Smooth muscle cell (in vitro differentiated cells): ENCODE measurements around the gene TRIM26. TPM values are rescaled to one million over a fixed set of nuclear protein-coding genes. Genes with fewer than 3 reads are reported as not detected.

Experiments
- DNase-seq: peaks from one replicate; lab custom pipeline; 2025; ENCODE audit not compliant: unreplicated experiment; lab: John Stamatoyannopoulos, UW
- H2AFZ ChIP-seq: fragments of 200-600 bp; sonication (generic); 2 replicates; pipeline ENCODE4 v1.6.0; 2016; ENCODE audit warnings: antibody characterized with exemption, low read depth, mild to moderate bottlenecking
- H3F3A ChIP-seq: fragments of 200-600 bp; sonication (generic); 2 replicates; pipeline ENCODE4 v1.6.0; 2017; ENCODE audit warnings: antibody characterized with exemption, low read depth
- H3K27ac ChIP-seq: fragments of 200-600 bp; sonication (generic); 2 replicates; pipeline ENCODE4 v1.5.1; 2016; ENCODE audit warnings: low read depth, mild to moderate bottlenecking
- H3K27me3 ChIP-seq: fragments of 200-600 bp; sonication (generic); 2 replicates; pipeline ENCODE4 v1.6.1; 2016; ENCODE audit warnings: low read depth, mild to moderate bottlenecking
- H3K36me3 ChIP-seq: fragments of 200-600 bp; sonication (generic); 2 replicates; pipeline ENCODE4 v1.5.1; 2016; ENCODE audit warnings: low read depth
- H3K4me1 ChIP-seq: fragments of 200-600 bp; sonication (generic); 2 replicates; pipeline ENCODE4 v1.5.1; 2016; ENCODE audit warnings: low read depth
- H3K4me2 ChIP-seq: fragments of 200-600 bp; sonication (generic); 2 replicates; pipeline ENCODE4 v1.6.0; 2016; ENCODE audit warnings: mild to moderate bottlenecking
- H3K4me3 ChIP-seq: fragments of 200-600 bp; sonication (generic); 2 replicates; pipeline ENCODE4 v1.5.1; 2016; ENCODE audit warnings: mild to moderate bottlenecking
- H3K79me2 ChIP-seq: fragments of 200-600 bp; sonication (generic); 2 replicates; pipeline ENCODE4 v1.6.0; 2016; ENCODE audit warnings: low read depth, mild to moderate bottlenecking
- H3K9ac ChIP-seq: fragments of 200-600 bp; sonication (generic); 2 replicates; pipeline ENCODE4 v1.6.0; 2016; ENCODE audit warnings: low read depth
- H3K9me3 ChIP-seq: fragments of 200-600 bp; sonication (generic); replicated peaks from 2 replicates; pipeline ENCODE4 v1.5.1; 2016; ENCODE audit warnings: low read depth
- H4K20me1 ChIP-seq: fragments of 200-600 bp; sonication (generic); 2 replicates; pipeline ENCODE4 v1.6.0; 2016; ENCODE audit warnings: low read depth
- CTCF ChIP-seq: fragments of 200-600 bp; sonication (generic); IDR thresholded peaks from 2 replicates; pipeline ENCODE4 v1.5.1; 2017; ENCODE audit warnings: borderline replicate concordance, mild to moderate bottlenecking, antibody characterized with exemption; ENCODE audit not compliant: insufficient read depth, poor library complexity, severe bottlenecking
- WGBS: methylation state at CpG from one replicate; pipeline ENCODE4 v1.1.7; 2016; ENCODE audit warnings: low lambda C conversion rate; 5-methylcytosine and 5-hydroxymethylcytosine counted together
- polyA plus RNA-seq: library from polyadenylated mRNA; unstranded; fragments of >200 nt; fragmentation: Nextera tagmentation; extraction: Ambion mirVana; gene quantifications from 2 replicates; pipeline ENCODE4 v1.2.1, GENCODE V29; 2016
- total RNA-seq: library from RNA; depleted of rRNA; stranded (reverse); fragments of >200 nt; gene quantifications from 2 replicates; pipeline ENCODE4 v1.2.3, GENCODE V29; 2014

The TRIM26 gene
- total and polyA plus RNA-seq, 2 experiments from 2014 or later = 17.1 to 21.3 TPM

GRCh38 chr6:30178837-30179236 is 34.4 kb downstream of the TRIM26 start:
- Histone ChIP-seq H3F3A (no peaks in the 10 kb centered on the region), H3K36me3 (no peaks in the 10 kb centered on the region), H3K4me2 (no peak overlapping the region), H3K4me1 (no peaks in the 10 kb centered on the region), H3K9me3 (no peaks in the 10 kb centered on the region), H3K27ac (no peak overlapping the region), H3K9ac (no peak overlapping the region), H4K20me1 (no peaks in the 10 kb centered on the region), H2AFZ (no peak overlapping the region), H3K4me3 (no peak overlapping the region), H3K79me2 (no peaks in the 10 kb centered on the region), H3K27me3 (peaks cover 41% of the 10 kb centered on the region)
- no peak for TF ChIP-seq CTCF
- WGBS = 97% methylated on average over 1 of the region's 1 CpG
- no peak for DNase-seq

- WGBS = 75% methylated on average over 2 of the region's 2 CpGs
- H3K4me1 ChIP-seq = peaks cover 5% of the 10 kb centered on the region
- H3K79me2 ChIP-seq = no peaks in the 10 kb centered on the region
- H3F3A ChIP-seq = no peaks in the 10 kb centered on the region
- no peak for TF ChIP-seq CTCF
- no peak overlapping the region for H2AFZ ChIP-seq
- H3K9me3 ChIP-seq = no peaks in the 10 kb centered on the region
- no peak overlapping the region for H3K4me3 ChIP-seq
- no peak for DNase-seq
- no peak overlapping the region for H3K4me2 ChIP-seq
- no peaks in the 10 kb centered on the region for H3K36me3 ChIP-seq
- H3K27ac ChIP-seq = no peak overlapping the region
- H3K9ac ChIP-seq = no peak overlapping the region
- peaks cover 66% of the 10 kb centered on the region for H3K27me3 ChIP-seq
- H4K20me1 ChIP-seq = no peaks in the 10 kb centered on the region
Measured at GRCh38 chr6:30175765-30176164, 37.4 kb downstream of the TRIM26 start.

- no peak overlapping the region for H2AFZ ChIP-seq
- no peak for TF ChIP-seq CTCF
- no peaks in the 10 kb centered on the region for H3K9me3 ChIP-seq
- no peaks in the 10 kb centered on the region for H3K79me2 ChIP-seq
- H3K4me2 ChIP-seq = peak overlapping the region; percentile 77
- no peaks in the 10 kb centered on the region for H3F3A ChIP-seq
- H3K9ac ChIP-seq = no peak overlapping the region
- H3K27ac ChIP-seq = no peak overlapping the region
- peaks cover 90% of the 10 kb centered on the region for H3K27me3 ChIP-seq
- DNase-seq = no peak
- 48% methylated on average over 4 of the region's 4 CpGs for WGBS
- no peak overlapping the region for H3K4me3 ChIP-seq
- H3K4me1 ChIP-seq = peaks cover 5% of the 10 kb centered on the region
- no peaks in the 10 kb centered on the region for H4K20me1 ChIP-seq
- H3K36me3 ChIP-seq = no peaks in the 10 kb centered on the region
Measured at GRCh38 chr6:30172681-30173080, 40.5 kb downstream of the TRIM26 start.

- no peaks in the 10 kb centered on the region for H3K36me3 ChIP-seq
- H3F3A ChIP-seq = no peaks in the 10 kb centered on the region
- H2AFZ ChIP-seq = peak overlapping the region; percentile 36
- TF ChIP-seq CTCF = no peak
- H3K9ac ChIP-seq = no peak overlapping the region
- no peaks in the 10 kb centered on the region for H3K79me2 ChIP-seq
- peak overlapping the region; percentile 77 for H3K4me2 ChIP-seq
- H3K27ac ChIP-seq = no peak overlapping the region
- H4K20me1 ChIP-seq = no peaks in the 10 kb centered on the region
- H3K27me3 ChIP-seq = peaks cover 90% of the 10 kb centered on the region
- 7% methylated on average over 53 of the region's 62 CpGs for WGBS
- no peaks in the 10 kb centered on the region for H3K9me3 ChIP-seq
- peaks cover 5% of the 10 kb centered on the region for H3K4me1 ChIP-seq
- no peak for DNase-seq
- H3K4me3 ChIP-seq = peak overlapping the region; percentile 34
Measured at GRCh38 chr6:30171677-30172471, 41.3 kb downstream of the TRIM26 start.
